ENCODE measurements around the gene GPX4. TPM values are rescaled to one million over a fixed set of nuclear protein-coding genes. Genes with fewer than 3 reads are reported as not detected.

Gene GPX4
- total and polyA plus RNA-seq, 10 of the 15 experiments (the other 5 are each of a cell fraction or from before 2014, with no cell fraction given): 33.3 to 749 (median 297) TPM

DNA sequence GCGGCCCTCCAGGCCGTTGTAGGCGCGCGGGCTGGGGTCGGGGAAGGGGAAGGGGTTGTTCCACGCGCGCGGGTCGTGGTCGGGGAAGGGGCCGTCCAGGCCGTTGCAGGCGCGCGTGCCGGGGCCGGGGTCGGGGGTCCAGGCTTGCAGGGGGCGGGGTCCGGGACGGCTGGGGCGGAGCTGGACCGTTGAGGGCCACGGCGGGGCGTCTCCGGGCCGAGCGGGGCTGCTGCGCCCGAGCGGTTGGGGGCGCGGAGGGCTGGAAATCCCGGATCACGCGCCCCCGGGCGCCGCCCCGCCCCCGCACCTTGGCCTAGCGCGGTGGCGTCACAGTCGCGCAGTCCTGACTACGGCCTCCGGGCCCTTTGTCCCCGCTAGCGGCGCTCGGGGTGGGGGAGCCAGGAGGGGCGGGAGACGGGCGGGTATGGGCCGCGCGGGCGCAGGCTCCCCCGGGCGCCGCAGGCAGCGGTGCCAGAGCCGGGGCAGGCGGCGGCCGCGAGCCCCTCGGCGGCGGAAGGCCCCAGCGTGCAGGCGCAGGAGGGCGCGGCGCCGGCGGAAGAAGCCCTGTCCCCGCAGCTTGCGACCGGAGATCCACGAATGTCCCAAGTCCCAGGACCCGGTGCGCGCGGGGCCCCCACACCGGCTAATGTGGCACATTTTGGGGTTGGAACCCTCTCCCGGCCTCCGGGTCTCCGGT is 665 bp downstream of the GPX4 start (continued):
- no peak for TF ChIP-seq KDM1A (IDR thresholded peaks at IDR 0.05; ENCODE audit: borderline replicate concordance)
- no peak for TF ChIP-seq MTA3 (IDR thresholded peaks at IDR 0.05; ENCODE audit: borderline replicate concordance, low read length)
- no peak for TF ChIP-seq ZNF207 (IDR thresholded peaks at IDR 0.05; ENCODE audit: borderline replicate concordance)

DNA sequence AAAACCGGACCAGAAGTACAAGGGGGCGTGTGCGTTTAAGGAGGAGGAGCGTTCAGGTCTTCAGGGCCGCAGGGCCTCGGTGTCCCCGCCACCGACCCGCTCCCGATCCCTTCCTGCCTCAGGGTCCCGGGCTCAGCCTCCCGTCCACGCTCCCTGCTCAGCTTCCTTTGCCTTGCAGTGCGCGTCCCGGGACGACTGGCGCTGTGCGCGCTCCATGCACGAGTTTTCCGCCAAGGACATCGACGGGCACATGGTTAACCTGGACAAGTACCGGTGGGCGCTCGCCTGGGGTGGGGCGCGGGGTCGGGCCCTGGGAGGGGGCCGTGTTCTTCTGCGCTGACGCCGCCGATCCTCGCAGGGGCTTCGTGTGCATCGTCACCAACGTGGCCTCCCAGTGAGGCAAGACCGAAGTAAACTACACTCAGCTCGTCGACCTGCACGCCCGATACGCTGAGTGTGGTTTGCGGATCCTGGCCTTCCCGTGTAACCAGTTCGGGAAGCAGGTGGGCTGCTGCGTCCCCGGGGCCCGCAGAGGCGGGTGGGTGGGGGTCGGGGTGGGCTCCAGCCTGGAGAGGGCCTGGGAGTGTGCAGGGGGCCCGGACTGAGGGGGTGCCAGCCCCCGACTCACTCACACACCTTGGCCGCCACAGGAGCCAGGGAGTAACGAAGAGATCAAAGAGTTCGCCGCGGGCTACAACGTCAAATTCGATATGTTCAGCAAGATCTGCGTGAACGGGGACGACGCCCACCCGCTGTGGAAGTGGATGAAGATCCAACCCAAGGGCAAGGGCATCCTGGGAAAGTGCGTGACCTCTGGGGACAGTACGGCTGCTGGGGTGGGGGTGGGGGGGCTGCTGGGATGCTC is 1.4 kb downstream of the GPX4 start:
- Histone ChIP-seq H3K9me3 (replicated peaks; ENCODE audit: control insufficient read depth, insufficient read depth, low read length) (no peaks in the 10 kb centered on the region; the same call in 2 of the 3 replicates), H3K9ac (ENCODE audit: control insufficient read depth, insufficient read depth, low read length) (peak overlapping the region; percentile 74), H3K4me3 (peak overlapping the region; percentile 91), H3K36me3 (ENCODE audit: control insufficient read depth in 2 of 2, insufficient read depth in 2 of 2, low read length in 1 of 2) (peaks cover 0 to 13% of the 10 kb centered on the region in 2 experiments; a peak in 2 of 4 replicates), H3K4me2 (ENCODE audit: control insufficient read depth, insufficient read depth) (peak overlapping the region; percentile 75), H3K4me1 (ENCODE audit: control insufficient read depth, insufficient read depth, low read length) (peaks cover 26% of the 10 kb centered on the region), H3K79me2 (ENCODE audit: control insufficient read depth, insufficient read depth, low read length) (peaks cover 9% of the 10 kb centered on the region), H3K27me3 (replicated peaks in 1 of 2; ENCODE audit: control insufficient read depth in 2 of 2, insufficient read depth in 2 of 2, low read length in 1 of 2) (no peaks in the 10 kb centered on the region), H3K27ac (ENCODE audit: control insufficient read depth, insufficient read depth) (peak overlapping the region; percentile 87), H2AFZ (ENCODE audit: control insufficient read depth, low read depth, low read length) (no peak overlapping the region), H4K20me1 (ENCODE audit: control insufficient read depth, insufficient read depth) (no peaks in the 10 kb centered on the region; the same call in 1 of the 2 replicates)
- 31% methylated on average over 62 of the region's 69 CpGs for WGBS (ENCODE audit: insufficient coverage, insufficient replicate concordance, low lambda C conversion rate, missing lambda C conversion rate)
- RAD21 ChIA-PET (ENCODE audit: unreplicated experiment): interaction anchor here (0.9 to 1.8 kb wide), 2 partner anchors 38 to 41 kb away, joined by 5 to 6 read pairs; partner anchors contain the start of gene ARHGAP45
- SMC1A ChIA-PET (ENCODE audit: uncharacterized antibody, unreplicated experiment): interaction anchor here (1.2 kb wide), 1 partner anchor 181 kb away, joined by 3 read pairs; no protein-coding TSS in a partner anchor
- in situ Hi-C loops (cut with MboI) (loop anchor here (5.0 kb wide), 1 partner anchor 97 kb away; no protein-coding TSS in a partner anchor), intact Hi-C loops (cut with micrococcal nuclease; ENCODE audit: unreplicated experiment) (no loop called here)
- FAIRE-seq (no peak), ATAC-seq (no peak), DNase-seq (ENCODE audit: low read depth, low spot score) (no peak)
- TSS peak; percentile 78 for BruUV-seq (replicated peaks)
- POLR2A ChIA-PET: interaction anchor here (3.2 to 3.3 kb wide), 2 partner anchors 12 to 30 kb away, joined by 24 to 25 read pairs; no protein-coding TSS in a partner anchor
- CTCF ChIA-PET: no interaction called here
- TF ChIP-seq HDAC2 (IDR thresholded peaks at IDR 0.05) (no peak), MEF2A (IDR thresholded peaks at IDR 0.05; ENCODE audit: insufficient read depth, low read depth, low read length) (no peak), ZNF687 (IDR thresholded peaks at IDR 0.05) (no peak), CEBPZ (IDR thresholded peaks at IDR 0.05; ENCODE audit: low read depth, low read length) (no peak), E2F4 (IDR thresholded peaks at IDR 0.05; ENCODE audit: low read depth, low read length) (no peak)
- TF ChIP-seq, protein P1, sequence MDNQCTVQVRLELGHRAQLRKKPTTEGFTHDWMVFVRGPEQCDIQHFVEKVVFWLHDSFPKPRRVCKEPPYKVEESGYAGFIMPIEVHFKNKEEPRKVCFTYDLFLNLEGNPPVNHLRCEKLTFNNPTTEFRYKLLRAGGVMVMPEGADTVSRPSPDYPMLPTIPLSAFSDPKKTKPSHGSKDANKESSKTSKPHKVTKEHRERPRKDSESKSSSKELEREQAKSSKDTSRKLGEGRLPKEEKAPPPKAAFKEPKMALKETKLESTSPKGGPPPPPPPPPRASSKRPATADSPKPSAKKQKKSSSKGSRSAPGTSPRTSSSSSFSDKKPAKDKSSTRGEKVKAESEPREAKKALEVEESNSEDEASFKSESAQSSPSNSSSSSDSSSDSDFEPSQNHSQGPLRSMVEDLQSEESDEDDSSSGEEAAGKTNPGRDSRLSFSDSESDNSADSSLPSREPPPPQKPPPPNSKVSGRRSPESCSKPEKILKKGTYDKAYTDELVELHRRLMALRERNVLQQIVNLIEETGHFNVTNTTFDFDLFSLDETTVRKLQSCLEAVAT (IDR thresholded peaks at IDR 0.05): peak; percentile 63; the same call in 1 of the 2 replicates
